GM12801 (cell line): ENCODE results near the gene GABRE.

Source experiments
- CTCF ChIP-seq: IDR thresholded peaks from one replicate; pipeline ENCODE4 v1.5.1; 2011; ENCODE audit warnings: control low read depth; ENCODE audit not compliant: insufficient read length; ENCODE audit errors: extremely low read depth

Gene GABRE

GRCh38 chrX:151922692-151923091, 51.8 kb downstream of the GABRE start:
- TF ChIP-seq CTCF, result no peak

GRCh38 chrX:151921866-151922265, 52.6 kb downstream of the GABRE start:
- no peak for TF ChIP-seq CTCF

GRCh38 chrX:151921292-151921691, 53.2 kb downstream of the GABRE start:
- no peak for TF ChIP-seq CTCF

- no peak for TF ChIP-seq CTCF
Observed at GRCh38 chrX:151920530-151920929, 53.9 kb downstream of the GABRE start.

- TF ChIP-seq CTCF, result no peak
Observed at GRCh38 chrX:151920101-151920500, 54.4 kb downstream of the GABRE start.

- no peak for TF ChIP-seq CTCF
Observed at GRCh38 chrX:151919610-151920009, 54.9 kb downstream of the GABRE start.

- TF ChIP-seq CTCF, result no peak
Observed at GRCh38 chrX:151912780-151913179, 61.7 kb downstream of the GABRE start, which contains the start of gene MAGEA4. MAGEA4 (plus strand) TSS chrX:151912889; CDS start chrX:151923665, 10,776 bp downstream.

GRCh38 chrX:151912221-151912620, 62.3 kb downstream of the GABRE start:
- no peak for TF ChIP-seq CTCF
